AG08395 (cell line): ENCODE data around the gene CD40LG.

Experiments used
- DNase-seq: peaks from one replicate; pipeline ENCODE4 v3.0.0; 2012; ENCODE audit warnings: mixed read lengths, low spot score

CD40LG gene

GRCh38 chrX:136697156-136697555 lies 49.2 kb downstream of the CD40LG start:
- no peak for DNase-seq

DNA sequence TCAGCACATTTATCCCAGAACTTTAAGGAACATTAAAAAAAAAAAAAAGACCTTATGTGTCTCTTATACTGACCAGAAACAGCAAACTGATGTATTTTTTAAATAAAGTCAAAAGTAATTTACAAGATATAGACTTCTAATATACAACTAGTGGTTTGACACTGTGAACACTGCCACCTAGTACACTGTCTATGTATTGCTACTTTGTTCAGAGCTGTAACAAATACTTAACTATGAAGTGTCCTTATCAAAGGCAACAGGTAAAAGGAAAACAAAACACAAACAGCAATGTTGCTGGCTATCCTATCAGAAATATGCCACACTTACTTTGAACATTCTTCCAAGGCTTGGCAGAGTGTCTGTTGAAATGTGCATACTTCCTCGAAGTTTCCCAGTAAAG lies 60.4 kb downstream of the CD40LG start:
- DNase-seq, result no peak
